RWPE2 (cell line): ENCODE results near the gene URAD.

ENCODE experiments used
- ATAC-seq: fragments of 200-7000 bp; cut with Tn5 transposase; 3 replicates; pipeline ENCODE4 v1.9.1; 2021; ENCODE audit warnings: low read depth
- DNase-seq: peaks from one replicate; pipeline ENCODE4 v3.0.0-alpha.2; 2020; ENCODE audit warnings: low spot score
- H3K27ac ChIP-seq: fragments of 450-650 bp; 2 replicates; pipeline ENCODE4 v1.5.1; 2017; ENCODE audit warnings: mild to moderate bottlenecking; ENCODE audit not compliant: poor library complexity, severe bottlenecking
- H3K27me3 ChIP-seq: fragments of 250-450 bp; sonication (Bioruptor Pico); 2 replicates; pipeline ENCODE4 v1.5.1; 2021; ENCODE audit warnings: mild to moderate bottlenecking, moderate library complexity; ENCODE audit not compliant: insufficient read depth, poor library complexity, severe bottlenecking
- H3K36me3 ChIP-seq: fragments of 250-450 bp; sonication (Bioruptor Pico); 2 replicates; pipeline ENCODE4 v1.5.1; 2020; ENCODE audit warnings: low read depth, mild to moderate bottlenecking, moderate library complexity
- H3K4me1 ChIP-seq: fragments of 250-450 bp; sonication (Bioruptor Pico); 2 replicates; pipeline ENCODE4 v1.5.1; 2021; ENCODE audit warnings: mild to moderate bottlenecking, moderate library complexity; ENCODE audit not compliant: insufficient read depth, poor library complexity, severe bottlenecking
- H3K4me3 ChIP-seq: fragments of 250-450 bp; sonication (Bioruptor Pico); 2 replicates; pipeline ENCODE4 v1.5.1; 2021; ENCODE audit warnings: mild to moderate bottlenecking, moderate library complexity; ENCODE audit not compliant: severe bottlenecking
- H3K9me3 ChIP-seq: fragments of 250-450 bp; sonication (Bioruptor Pico); 2 replicates; pipeline ENCODE4 v1.5.1; 2021; ENCODE audit warnings: mild to moderate bottlenecking, moderate library complexity; ENCODE audit not compliant: severe bottlenecking
- CTCF ChIP-seq: fragments of 450-650 bp; IDR thresholded peaks from one replicate; pipeline ENCODE4 v1.5.1; 2017; ENCODE audit warnings: mild to moderate bottlenecking, moderate library complexity; ENCODE audit not compliant: poor library complexity, severe bottlenecking

URAD gene

DNA sequence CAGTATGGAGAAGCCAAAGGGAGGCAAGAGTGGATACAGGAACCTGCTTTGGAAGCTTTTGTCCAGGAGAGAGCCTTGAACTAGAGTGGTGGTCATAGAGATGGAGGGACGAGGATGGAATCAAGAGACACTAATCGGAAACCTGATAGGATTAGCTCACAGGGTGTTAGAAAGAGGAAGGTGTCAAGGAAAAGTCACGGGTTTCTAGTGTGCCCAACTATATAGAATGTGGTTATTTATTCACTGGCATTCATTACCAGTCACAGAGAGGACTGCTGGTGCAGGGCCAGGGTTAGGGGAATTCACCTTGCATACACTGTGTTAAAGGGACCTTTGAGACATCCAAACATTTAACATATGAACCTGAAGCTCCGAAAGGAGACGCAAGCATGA lies 43.4 kb upstream of the URAD start:
- Histone ChIP-seq H3K4me1 (no peaks in the 10 kb centered on the region), H3K9me3 (no peaks in the 10 kb centered on the region), H3K27ac (no peak overlapping the region), H3K36me3 (no peaks in the 10 kb centered on the region), H3K4me3 (no peak overlapping the region), H3K27me3 (no peaks in the 10 kb centered on the region)
- no peak for TF ChIP-seq CTCF
- DNase-seq (no peak), ATAC-seq (no peak)

DNA sequence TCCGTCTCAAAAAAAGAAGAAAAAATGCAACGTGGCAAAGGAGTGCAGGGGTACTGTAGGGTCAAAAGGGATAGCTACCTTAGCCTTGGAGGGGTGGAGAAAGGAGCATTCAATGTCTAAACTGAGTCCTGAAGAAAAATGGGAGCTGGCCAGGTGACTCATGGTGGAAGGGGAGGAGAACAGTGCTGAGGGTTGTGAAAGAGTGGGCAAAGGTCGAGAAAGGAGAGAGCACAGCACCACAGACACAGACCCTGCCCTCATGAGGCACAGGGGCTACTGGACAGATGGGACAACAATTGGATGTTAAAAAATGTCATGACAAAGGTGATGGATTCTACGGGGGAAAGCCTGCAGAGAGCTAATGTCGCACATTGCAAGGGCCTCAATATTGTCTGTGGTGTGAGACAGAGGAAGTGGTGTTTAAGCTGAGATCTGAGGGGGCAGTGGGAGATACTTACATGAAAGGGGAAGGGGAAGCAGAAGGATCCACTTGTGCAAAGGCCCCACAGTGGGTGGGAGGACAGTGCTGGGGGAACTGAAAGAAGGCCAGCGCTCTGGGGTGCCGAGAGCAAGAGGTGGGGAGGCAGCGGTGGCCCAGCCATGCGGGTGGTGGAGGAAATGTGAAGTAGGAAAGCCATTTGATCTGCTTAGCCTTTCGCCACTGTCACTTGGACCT lies 42.9 kb upstream of the URAD start:
- Histone ChIP-seq H3K4me1 (no peaks in the 10 kb centered on the region), H3K27me3 (no peaks in the 10 kb centered on the region), H3K4me3 (no peak overlapping the region), H3K36me3 (no peaks in the 10 kb centered on the region), H3K27ac (no peak overlapping the region), H3K9me3 (no peaks in the 10 kb centered on the region)
- DNase-seq, result no peak
- no peak for ATAC-seq
- no peak for TF ChIP-seq CTCF

GRCh38 chr13:28027607-28028364 lies 39.3 kb upstream of the URAD start:
- no peak for TF ChIP-seq CTCF
- ATAC-seq (no peak), DNase-seq (no peak)
- Histone ChIP-seq H3K27me3 (no peaks in the 10 kb centered on the region), H3K9me3 (no peaks in the 10 kb centered on the region), H3K4me3 (no peak overlapping the region), H3K4me1 (no peaks in the 10 kb centered on the region), H3K27ac (no peak overlapping the region), H3K36me3 (no peaks in the 10 kb centered on the region)

- DNase-seq (no peak), ATAC-seq (no peak)
- Histone ChIP-seq H3K27ac (no peak overlapping the region), H3K9me3 (no peaks in the 10 kb centered on the region), H3K4me1 (no peaks in the 10 kb centered on the region), H3K4me3 (no peak overlapping the region), H3K27me3 (no peaks in the 10 kb centered on the region), H3K36me3 (no peaks in the 10 kb centered on the region)
- TF ChIP-seq CTCF, result no peak
Observed at GRCh38 chr13:28027071-28027470, 38.6 kb upstream of the URAD start.

GRCh38 chr13:28026508-28026907 lies 38.0 kb upstream of the URAD start:
- H3K9me3 ChIP-seq, result no peaks in the 10 kb centered on the region
- no peak overlapping the region for H3K27ac ChIP-seq
- ATAC-seq, result no peak
- H3K4me1 ChIP-seq, result no peaks in the 10 kb centered on the region
- H3K4me3 ChIP-seq, result no peak overlapping the region
- DNase-seq, result no peak
- TF ChIP-seq CTCF, result no peak
- H3K27me3 ChIP-seq, result no peaks in the 10 kb centered on the region
- no peaks in the 10 kb centered on the region for H3K36me3 ChIP-seq
